Osteoblast (primary cell): Measurements from ENCODE around the gene PACSIN1. TPM values are rescaled to one million over a fixed set of nuclear protein-coding genes. Genes with fewer than 3 reads are reported as not detected.

Source experiments
- DNase-seq: peaks from one replicate; pipeline ENCODE4 v3.0.0; 2011; ENCODE audit warnings: low spot score, mixed read lengths; ENCODE audit not compliant: insufficient read length; ENCODE audit errors: missing footprints
- H2AFZ ChIP-seq: 2 replicates; pipeline ENCODE4 v1.6.0; 2011; ENCODE audit warnings: mild to moderate bottlenecking, low read length
- H3K27ac ChIP-seq: 2 replicates; pipeline ENCODE4 v1.5.1; 2011; ENCODE audit warnings: mild to moderate bottlenecking, low read depth, low read length, moderate library complexity
- H3K27me3 ChIP-seq: 2 replicates; pipeline ENCODE4 v1.6.0; 2012; ENCODE audit warnings: mild to moderate bottlenecking, control low read depth, inconsistent platforms, low read length, moderate library complexity; ENCODE audit not compliant: insufficient read depth
- H3K36me3 ChIP-seq: 2 replicates; pipeline ENCODE4 v1.5.1; 2011; ENCODE audit warnings: mild to moderate bottlenecking, low read length, control low read depth, moderate library complexity; ENCODE audit not compliant: insufficient read depth
- H3K4me1 ChIP-seq: 2 replicates; pipeline ENCODE4 v1.5.1; 2011; ENCODE audit warnings: mild to moderate bottlenecking, low read length, control low read depth, moderate library complexity; ENCODE audit not compliant: insufficient read depth
- H3K4me2 ChIP-seq: 2 replicates; pipeline ENCODE4 v1.6.0; 2011; ENCODE audit warnings: mild to moderate bottlenecking, low read length; ENCODE audit not compliant: insufficient read depth
- H3K4me3 ChIP-seq: fragments of 200-600 bp; sonication (generic); 3 replicates; pipeline ENCODE4 v1.5.1; 2012; ENCODE audit warnings: mild to moderate bottlenecking, low read length, inconsistent platforms; ENCODE audit not compliant: insufficient read depth
- H3K79me2 ChIP-seq: 2 replicates; pipeline ENCODE4 v1.6.0; 2012; ENCODE audit warnings: mild to moderate bottlenecking, low read length, control low read depth, inconsistent platforms; ENCODE audit not compliant: insufficient read depth
- H3K9me3 ChIP-seq: 2 replicates; pipeline ENCODE4 v1.5.1; 2011; ENCODE audit warnings: low read depth, low read length, control low read depth
- H4K20me1 ChIP-seq: 2 replicates; pipeline ENCODE4 v1.6.0; 2012; ENCODE audit warnings: mild to moderate bottlenecking, low read length, control low read depth; ENCODE audit not compliant: insufficient read depth
- total RNA-seq: library from RNA; depleted of rRNA; stranded (reverse); fragments of >200 nt; gene quantifications from 2 replicates; pipeline ENCODE4 v1.2.3, GENCODE V29; 2012
- TF ChIP-seq, protein P1 (sequence below): IDR thresholded peaks from 2 replicates; pipeline ENCODE4 v1.5.1; 2011; ENCODE audit warnings: mild to moderate bottlenecking, low read depth, low read length, moderate library complexity; ENCODE audit errors: extremely low read depth

Gene PACSIN1
- total RNA-seq, 1 donor, result not detected

DNA sequence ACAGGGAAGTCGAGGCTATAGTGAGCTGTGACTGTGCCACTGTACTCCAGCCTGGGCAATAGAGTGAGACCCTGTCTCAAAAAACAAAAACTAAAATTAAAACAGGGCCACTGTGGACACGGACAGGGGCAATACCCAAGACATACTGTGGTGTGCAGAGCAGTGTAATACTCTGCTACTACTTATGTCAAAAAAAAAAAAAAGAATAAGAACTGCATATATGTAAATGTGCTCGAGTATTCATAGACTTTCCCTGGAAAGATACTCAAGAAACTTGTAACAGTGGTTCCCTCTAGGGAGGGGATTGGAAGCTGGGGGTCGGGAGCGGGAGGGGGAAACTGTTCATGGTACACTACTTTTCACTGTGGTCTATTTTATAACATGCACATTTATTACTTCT is 74.3 kb downstream of the PACSIN1 start:
- TF ChIP-seq, protein P1, sequence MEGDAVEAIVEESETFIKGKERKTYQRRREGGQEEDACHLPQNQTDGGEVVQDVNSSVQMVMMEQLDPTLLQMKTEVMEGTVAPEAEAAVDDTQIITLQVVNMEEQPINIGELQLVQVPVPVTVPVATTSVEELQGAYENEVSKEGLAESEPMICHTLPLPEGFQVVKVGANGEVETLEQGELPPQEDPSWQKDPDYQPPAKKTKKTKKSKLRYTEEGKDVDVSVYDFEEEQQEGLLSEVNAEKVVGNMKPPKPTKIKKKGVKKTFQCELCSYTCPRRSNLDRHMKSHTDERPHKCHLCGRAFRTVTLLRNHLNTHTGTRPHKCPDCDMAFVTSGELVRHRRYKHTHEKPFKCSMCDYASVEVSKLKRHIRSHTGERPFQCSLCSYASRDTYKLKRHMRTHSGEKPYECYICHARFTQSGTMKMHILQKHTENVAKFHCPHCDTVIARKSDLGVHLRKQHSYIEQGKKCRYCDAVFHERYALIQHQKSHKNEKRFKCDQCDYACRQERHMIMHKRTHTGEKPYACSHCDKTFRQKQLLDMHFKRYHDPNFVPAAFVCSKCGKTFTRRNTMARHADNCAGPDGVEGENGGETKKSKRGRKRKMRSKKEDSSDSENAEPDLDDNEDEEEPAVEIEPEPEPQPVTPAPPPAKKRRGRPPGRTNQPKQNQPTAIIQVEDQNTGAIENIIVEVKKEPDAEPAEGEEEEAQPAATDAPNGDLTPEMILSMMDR, result no peak
- Histone ChIP-seq H3K27me3 (no peaks in the 10 kb centered on the region), H3K4me2 (no peak overlapping the region), H4K20me1 (no peaks in the 10 kb centered on the region), H3K27ac (no peak overlapping the region), H3K4me1 (peaks cover 9% of the 10 kb centered on the region), H3K9me3 (no peaks in the 10 kb centered on the region), H3K4me3 (no peak overlapping the region), H2AFZ (no peak overlapping the region), H3K36me3 (no peaks in the 10 kb centered on the region), H3K79me2 (no peaks in the 10 kb centered on the region)
- DNase-seq, result no peak

GRCh38 chr6:34540841-34541240 is 75.0 kb downstream of the PACSIN1 start:
- Histone ChIP-seq H3K79me2 (no peaks in the 10 kb centered on the region), H3K36me3 (no peaks in the 10 kb centered on the region), H3K4me1 (peaks cover 9% of the 10 kb centered on the region), H2AFZ (no peak overlapping the region), H4K20me1 (no peaks in the 10 kb centered on the region), H3K27me3 (no peaks in the 10 kb centered on the region), H3K4me3 (no peak overlapping the region), H3K9me3 (no peaks in the 10 kb centered on the region), H3K4me2 (no peak overlapping the region), H3K27ac (no peak overlapping the region)
- DNase-seq, result no peak
- TF ChIP-seq, protein P1, result no peak

- H4K20me1 ChIP-seq, result no peaks in the 10 kb centered on the region
- TF ChIP-seq, protein P1, result no peak
- no peak overlapping the region for H3K4me3 ChIP-seq
- H3K4me1 ChIP-seq, result peaks cover 9% of the 10 kb centered on the region
- no peak overlapping the region for H3K4me2 ChIP-seq
- H3K27ac ChIP-seq, result no peak overlapping the region
- DNase-seq, result peak; percentile 97
- no peaks in the 10 kb centered on the region for H3K79me2 ChIP-seq
- no peaks in the 10 kb centered on the region for H3K9me3 ChIP-seq
- peak overlapping the region; percentile 32 for H2AFZ ChIP-seq
- H3K36me3 ChIP-seq, result no peaks in the 10 kb centered on the region
- H3K27me3 ChIP-seq, result no peaks in the 10 kb centered on the region
These were observed 77.5 kb downstream of the PACSIN1 start for GRCh38 chr6:34543421-34543820.

- Histone ChIP-seq H3K36me3 (no peaks in the 10 kb centered on the region), H4K20me1 (no peaks in the 10 kb centered on the region), H3K79me2 (no peaks in the 10 kb centered on the region), H3K27ac (no peak overlapping the region), H3K9me3 (no peaks in the 10 kb centered on the region), H3K27me3 (no peaks in the 10 kb centered on the region), H3K4me2 (no peak overlapping the region), H3K4me3 (no peak overlapping the region), H2AFZ (no peak overlapping the region), H3K4me1 (peaks cover 9% of the 10 kb centered on the region)
- TF ChIP-seq, protein P1, result no peak
- no peak for DNase-seq
These were observed 78.3 kb downstream of the PACSIN1 start for GRCh38 chr6:34544052-34544604.
